Hepatic stellate cell (primary cell): ENCODE measurements around the gene FAM228A.
"Not testable (repeated sequence)": the region's sequence is repeated elsewhere in the genome, so short reads cannot be mapped to it uniquely, and the experiment has no call there.

ENCODE experiments used
- DNase-seq: peaks from one replicate; pipeline ENCODE4 v3.0.0; 2011; ENCODE audit warnings: low spot score

Gene FAM228A

GRCh38 chr2:24174851-24175277 is at the start of gene FAM228A:
Gene FAM228A, plus strand, starts transcription at chr2:24175053. Its CDS starts 428 bp downstream, at chr2:24175481.
- no peak for DNase-seq

- DNase-seq = no peak
These were observed 48.9 kb upstream of the FAM228A start for GRCh38 chr2:24125956-24126355.

GRCh38 chr2:24132543-24132942 is 42.3 kb upstream of the FAM228A start:
- no peak for DNase-seq

GRCh38 chr2:24140305-24140704 is 34.5 kb upstream of the FAM228A start:
- not testable (repeated sequence) for DNase-seq

GRCh38 chr2:24147364-24147763 is 27.5 kb upstream of the FAM228A start:
- DNase-seq = no peak

GRCh38 chr2:24152413-24153197 is 22.2 kb upstream of the FAM228A start:
- DNase-seq = no peak

- DNase-seq = no peak
These were observed 21.4 kb upstream of the FAM228A start for GRCh38 chr2:24153478-24153877.

GRCh38 chr2:24158131-24158530 is 16.7 kb upstream of the FAM228A start:
- DNase-seq = no peak

GRCh38 chr2:24159708-24160107 is 15.1 kb upstream of the FAM228A start:
- no peak for DNase-seq

- no peak for DNase-seq
These were observed 14.1 kb upstream of the FAM228A start for GRCh38 chr2:24160761-24161160.

GRCh38 chr2:24162494-24162893 is 12.4 kb upstream of the FAM228A start:
- no peak for DNase-seq

- DNase-seq = no peak
These were observed 11.7 kb upstream of the FAM228A start for GRCh38 chr2:24163186-24163585.

- no peak for DNase-seq
These were observed 11.3 kb upstream of the FAM228A start for GRCh38 chr2:24163601-24164000.

GRCh38 chr2:24164416-24164973 is 10.4 kb upstream of the FAM228A start:
- DNase-seq = peak; percentile 11

GRCh38 chr2:24169023-24169422 is 5.8 kb upstream of the FAM228A start:
- DNase-seq = no peak

- DNase-seq = peak; percentile 12
These were observed 856 bp downstream of the FAM228A start for GRCh38 chr2:24175631-24176187.

- DNase-seq = no peak
These were observed 1.5 kb downstream of the FAM228A start for GRCh38 chr2:24176326-24176725.

- DNase-seq = no peak
These were observed 4.8 kb downstream of the FAM228A start for GRCh38 chr2:24179683-24180082.

- DNase-seq = no peak
These were observed 7.0 kb downstream of the FAM228A start for GRCh38 chr2:24181849-24182248.

GRCh38 chr2:24182507-24182906 is 7.7 kb downstream of the FAM228A start:
- no peak for DNase-seq

GRCh38 chr2:24183366-24184069 is 8.7 kb downstream of the FAM228A start:
- DNase-seq = no peak

- no peak for DNase-seq
These were observed 14.7 kb downstream of the FAM228A start for GRCh38 chr2:24189551-24189950.

- DNase-seq = no peak
These were observed 15.7 kb downstream of the FAM228A start for GRCh38 chr2:24190503-24190902.
